Measurements from ENCODE around the gene ABLIM3. TPM values are rescaled to one million over a fixed set of nuclear protein-coding genes. Genes with fewer than 3 reads are reported as not detected.
A peak's percentile ranks its signal among the peaks of the same experiment; 100 is the strongest.

ABLIM3 gene
- polyA plus RNA-seq, 1 experiment: 25.7 TPM

DNA sequence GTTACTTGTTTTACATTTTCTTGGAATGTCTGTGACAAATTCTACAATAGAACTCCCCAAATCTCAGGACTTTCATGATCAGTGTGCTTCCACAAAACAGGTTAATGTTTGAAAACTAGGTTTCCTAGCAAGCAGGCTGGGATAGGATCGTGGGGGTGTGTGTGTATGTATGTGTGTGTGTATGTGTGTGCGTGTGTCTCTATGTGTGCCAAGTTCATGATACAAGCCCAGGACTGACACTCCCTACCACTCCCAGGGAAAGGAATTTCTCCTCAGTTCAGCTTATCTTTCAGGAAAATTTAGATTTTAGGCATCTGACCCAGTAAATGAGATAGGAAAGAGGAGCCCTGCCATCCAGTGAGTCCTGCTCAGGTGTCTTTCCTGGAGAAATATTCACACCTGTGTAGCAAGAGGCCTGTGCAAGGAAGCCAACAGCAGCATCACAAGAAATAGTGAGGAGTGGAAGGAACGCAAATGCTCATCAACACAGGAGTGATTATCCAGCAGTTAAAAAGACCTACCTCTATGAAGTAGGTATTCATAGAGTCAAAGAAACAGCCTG, 13.8 kb upstream of the ABLIM3 start:
- no peak for TF ChIP-seq CTCF (IDR thresholded peaks at IDR 0.05; ENCODE audit: insufficient read depth, low read depth, low read length)
- DNase-seq (ENCODE audit: low read depth): no peak
- POLR2A ChIA-PET: no interaction called here
- Histone ChIP-seq H3K27me3 (ENCODE audit: control insufficient read depth, insufficient read depth, low read length) (no peaks in the 10 kb centered on the region), H3K4me3 (ENCODE audit: low read depth, low read length) (no peak overlapping the region), H3K36me3 (ENCODE audit: control insufficient read depth, insufficient read depth, low read length) (no peaks in the 10 kb centered on the region)
- CTCF ChIA-PET: interaction anchor here (0.8 to 7.3 kb wide), 6 partner anchors 10 to 394 kb away, joined by 3 to 63 read pairs (median 4); no protein-coding TSS in a partner anchor

- Histone ChIP-seq H3K36me3 (ENCODE audit: control insufficient read depth, insufficient read depth, low read length) (no peaks in the 10 kb centered on the region), H3K4me3 (ENCODE audit: low read depth, low read length) (no peak overlapping the region), H3K27me3 (ENCODE audit: control insufficient read depth, insufficient read depth, low read length) (no peaks in the 10 kb centered on the region)
- peak; percentile 94 for TF ChIP-seq CTCF (IDR thresholded peaks at IDR 0.05; ENCODE audit: insufficient read depth, low read depth, low read length)
- no peak for DNase-seq (ENCODE audit: low read depth)
- CTCF ChIA-PET: interaction anchor here (1.4 to 17.8 kb wide), 5 partner anchors 8 to 102 kb away, joined by 4 to 339 read pairs (median 4); no protein-coding TSS in a partner anchor
- POLR2A ChIA-PET: no interaction called here
These were observed 13.0 kb upstream of the ABLIM3 start for GRCh38 chr5:149128023-149128875.

DNA sequence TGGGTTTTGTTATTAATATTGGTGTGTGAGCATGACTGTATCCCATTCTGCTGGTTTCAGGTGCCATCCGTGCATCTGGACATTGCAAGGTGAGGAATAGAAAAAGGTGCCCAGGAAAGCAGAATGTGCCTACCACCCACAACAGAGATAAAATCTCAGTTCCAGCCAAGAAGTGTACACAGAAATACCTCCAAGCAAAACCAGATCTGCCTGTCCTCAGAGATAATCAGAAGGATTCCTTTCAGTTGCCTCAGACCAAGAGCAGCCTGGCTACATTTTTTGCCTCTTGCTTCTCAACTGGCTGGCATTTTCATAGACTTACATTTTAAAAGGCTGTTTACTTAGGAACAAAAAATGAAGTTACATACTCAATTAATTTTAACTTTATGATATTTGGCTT, 12.1 kb upstream of the ABLIM3 start:
- Histone ChIP-seq H3K36me3 (ENCODE audit: control insufficient read depth, insufficient read depth, low read length) (no peaks in the 10 kb centered on the region), H3K4me3 (ENCODE audit: low read depth, low read length) (no peak overlapping the region), H3K27me3 (ENCODE audit: control insufficient read depth, insufficient read depth, low read length) (no peaks in the 10 kb centered on the region)
- DNase-seq (ENCODE audit: low read depth): no peak
- no peak for TF ChIP-seq CTCF (IDR thresholded peaks at IDR 0.05; ENCODE audit: insufficient read depth, low read depth, low read length)
- CTCF ChIA-PET: interaction anchor here (1.4 to 17.8 kb wide), 5 partner anchors 9 to 101 kb away, joined by 4 to 339 read pairs (median 4); partner anchors contain the start of gene ABLIM3
- POLR2A ChIA-PET: no interaction called here

DNA sequence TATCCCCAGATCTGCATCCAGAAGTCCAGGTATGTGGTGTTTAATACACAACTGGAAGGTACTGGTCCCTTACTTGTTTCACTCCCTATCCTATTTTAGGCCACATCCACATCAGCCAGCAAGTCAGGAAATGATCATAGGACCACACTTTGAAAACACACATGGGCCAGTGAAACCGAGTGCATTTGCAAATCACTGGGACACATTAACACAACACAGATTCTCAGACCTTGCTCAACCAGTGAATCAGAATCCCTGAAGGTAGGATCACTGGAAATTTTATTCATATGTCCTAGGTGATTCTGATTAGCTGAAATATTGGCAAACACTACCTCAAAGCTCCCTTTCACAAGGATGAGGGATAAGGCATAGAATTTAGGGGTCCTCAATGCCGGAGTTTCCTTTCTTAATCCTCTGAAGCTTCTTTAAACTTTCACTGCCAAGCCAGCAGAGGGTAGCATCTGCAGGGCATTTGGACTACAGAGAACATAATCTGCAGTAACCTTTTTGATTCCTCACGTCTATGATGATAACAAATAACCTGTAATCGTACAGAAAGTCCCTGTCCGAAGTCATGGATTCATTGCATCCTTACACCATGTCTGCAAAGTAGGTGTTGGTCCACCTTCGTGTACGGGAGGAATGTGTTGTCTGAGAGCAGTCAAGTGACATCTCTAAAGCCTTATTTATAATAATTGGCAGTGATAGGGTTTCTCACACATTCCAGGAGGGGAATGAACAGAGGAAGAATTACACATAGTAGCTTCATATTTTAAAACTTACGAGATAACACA, 11.0 kb upstream of the ABLIM3 start:
- no peak for DNase-seq (ENCODE audit: low read depth)
- ChIA-PET CTCF (interaction anchor here (0.7 to 17.8 kb wide), 13 partner anchors 8 to 398 kb away, joined by 3 to 339 read pairs (median 4); partner anchors contain the start of gene ABLIM3), POLR2A (no interaction called here)
- Histone ChIP-seq H3K36me3 (ENCODE audit: control insufficient read depth, insufficient read depth, low read length) (no peaks in the 10 kb centered on the region), H3K27me3 (ENCODE audit: control insufficient read depth, insufficient read depth, low read length) (no peaks in the 10 kb centered on the region), H3K4me3 (ENCODE audit: low read depth, low read length) (no peak overlapping the region)
- TF ChIP-seq CTCF (IDR thresholded peaks at IDR 0.05; ENCODE audit: insufficient read depth, low read depth, low read length): peak; percentile 43
